ENCODE data around the gene SUN1.

GRCh38 chr7:894164-894867 lies 62.0 kb downstream of the SUN1 start:
- no peak for TF ChIP-seq CHD4 (IDR thresholded peaks at IDR 0.05; ENCODE audit: insufficient read depth, insufficient replicate concordance, low read depth, low read length, poor library complexity, severe bottlenecking)
- no peak for TF ChIP-seq THAP7 (CRISPR knock-in tag; IDR thresholded peaks at IDR 0.05)
- TF ChIP-seq BCLAF1 (IDR thresholded peaks at IDR 0.05; ENCODE audit: borderline replicate concordance in 1 of 2, control insufficient read depth in 1 of 2, low read depth in 2 of 2, low read length in 1 of 2), result no peak
- no peak for TF ChIP-seq GABPA (tag; conservative IDR thresholded peaks at IDR 0.05; ENCODE audit: low read depth)
- TF ChIP-seq CTCF (IDR thresholded peaks at IDR 0.05 in 2 of 3, conservative IDR thresholded peaks at IDR 0.05 in 1 of 3; ENCODE audit: insufficient read depth in 2 of 3, low read depth in 1 of 3, low read length in 3 of 3), result no peak
- TF ChIP-seq RBM34 (IDR thresholded peaks at IDR 0.05; ENCODE audit: borderline replicate concordance, insufficient read depth, low read length), result no peak
- no peak for TF ChIP-seq FOSL1 (tag; conservative IDR thresholded peaks at IDR 0.05)
- TF ChIP-seq UBTF (IDR thresholded peaks at IDR 0.05; ENCODE audit: borderline replicate concordance in 1 of 2, low read depth in 2 of 2, low read length in 2 of 2), result no peak
- TF ChIP-seq PTRF (tag; IDR thresholded peaks at IDR 0.05), result no peak
